Astrocyte (in vitro differentiated cells and primary cell): Measurements from ENCODE around the gene ANLN. TPM values are rescaled to one million over a fixed set of nuclear protein-coding genes. Genes with fewer than 3 reads are reported as not detected.

ENCODE experiments used
- DNase-seq: peaks from one replicate; pipeline ENCODE4 v3.0.0-alpha.2; 2010; ENCODE audit warnings: low read depth
- FAIRE-seq: peaks from 2 replicates; lab custom pipeline; 2011; peaks lifted over from hg19 to GRCh38; lab: Jason Lieb, UNC
- H2AFZ ChIP-seq: 2 replicates; pipeline ENCODE4 v1.6.0; 2012; ENCODE audit warnings: low read depth, low read length, inconsistent platforms
- H3K27ac ChIP-seq: 2 replicates; pipeline ENCODE4 v1.5.1; 2011; ENCODE audit warnings: low read depth, low read length, inconsistent platforms
- H3K27me3 ChIP-seq: 2 replicates; pipeline ENCODE4 v1.6.0; 2011; ENCODE audit warnings: low read length, inconsistent platforms; ENCODE audit not compliant: insufficient read depth
- H3K36me3 ChIP-seq: 2 replicates; pipeline ENCODE4 v1.5.1; 2011; ENCODE audit warnings: low read length, inconsistent platforms; ENCODE audit not compliant: insufficient read depth
- H3K4me1 ChIP-seq: 2 replicates; pipeline ENCODE4 v1.5.1; 2011; ENCODE audit warnings: low read length, inconsistent platforms; ENCODE audit not compliant: insufficient read depth
- H3K4me2 ChIP-seq: 2 replicates; pipeline ENCODE4 v1.6.0; 2012; ENCODE audit warnings: low read length, inconsistent platforms
- H3K4me3 ChIP-seq: 2 replicates; pipeline ENCODE4 v1.5.1; 2011; ENCODE audit warnings: low read depth, mild to moderate bottlenecking, low read length, inconsistent platforms; ENCODE audit not compliant: insufficient read depth
- H3K79me2 ChIP-seq: 2 replicates; pipeline ENCODE4 v1.6.0; 2012; ENCODE audit warnings: mild to moderate bottlenecking, low read length, inconsistent platforms; ENCODE audit not compliant: insufficient read depth
- H3K9ac ChIP-seq: 2 replicates; pipeline ENCODE4 v1.6.0; 2012; ENCODE audit warnings: mild to moderate bottlenecking, low read length, inconsistent platforms
- H3K9me3 ChIP-seq: 2 replicates; pipeline ENCODE4 v1.5.1; 2012; ENCODE audit warnings: low read depth, mild to moderate bottlenecking, low read length, inconsistent platforms; ENCODE audit not compliant: insufficient read depth
- H4K20me1 ChIP-seq: 2 replicates; pipeline ENCODE4 v1.6.0; 2012; ENCODE audit warnings: low read length, inconsistent platforms; ENCODE audit not compliant: insufficient read depth
- H3K27ac Mint-ChIP-seq: one replicate; pipeline ENCODE4 v1.8.0; 2021; ENCODE audit warnings: mild to moderate bottlenecking, mixed read lengths; ENCODE audit not compliant: unreplicated experiment
- H3K27me3 Mint-ChIP-seq: one replicate; pipeline ENCODE4 v1.8.0; 2021; ENCODE audit warnings: low read depth, mixed read lengths; ENCODE audit not compliant: unreplicated experiment
- H3K36me3 Mint-ChIP-seq: one replicate; pipeline ENCODE4 v1.8.0; 2021; ENCODE audit warnings: low read depth, mixed read lengths; ENCODE audit not compliant: unreplicated experiment
- H3K4me1 Mint-ChIP-seq: one replicate; pipeline ENCODE4 v1.8.0; 2021; ENCODE audit warnings: low read depth, mixed read lengths; ENCODE audit not compliant: unreplicated experiment
- H3K4me3 Mint-ChIP-seq: one replicate; pipeline ENCODE4 v1.8.0; 2021; ENCODE audit warnings: mild to moderate bottlenecking, moderate library complexity, mixed read lengths; ENCODE audit not compliant: unreplicated experiment
- H3K9me3 Mint-ChIP-seq: one replicate; pipeline ENCODE4 v1.8.0; 2021; ENCODE audit warnings: mild to moderate bottlenecking, mixed read lengths; ENCODE audit not compliant: unreplicated experiment
- EZH2 ChIP-seq: IDR thresholded peaks from 2 replicates; pipeline ENCODE4 v1.6.1; 2012; ENCODE audit warnings: mild to moderate bottlenecking, low read length, inconsistent platforms; ENCODE audit not compliant: insufficient read depth
- total RNA-seq: library from RNA; stranded (reverse); gene quantifications from 2 replicates; pipeline ENCODE4 v1.2.1, GENCODE V29; 2021
- TF ChIP-seq, protein P1 (sequence below): IDR thresholded peaks from 2 replicates; pipeline ENCODE4 v1.5.1; 2011; ENCODE audit warnings: low read depth, mild to moderate bottlenecking, inconsistent platforms, low read length, moderate library complexity; ENCODE audit not compliant: insufficient read depth

Gene ANLN
- total RNA-seq, 1 donor from 2014 or later = 20.4 TPM

GRCh38 chr7:36448781-36449379, 59.2 kb downstream of the ANLN start:
- FAIRE-seq (no peak), DNase-seq (peak; percentile 42)
- Histone ChIP-seq H4K20me1 (no peaks in the 10 kb centered on the region), H3K9me3 (no peaks in the 10 kb centered on the region), H3K9ac (no peak overlapping the region), H3K27ac (peak overlapping the region; percentile 37), H3K4me2 (peak overlapping the region; percentile 21), H3K27me3 (no peaks in the 10 kb centered on the region), H3K4me1 (peaks cover 8% of the 10 kb centered on the region), H2AFZ (no peak overlapping the region), H3K4me3 (no peak overlapping the region), H3K36me3 (peaks cover 42% of the 10 kb centered on the region), H3K79me2 (no peaks in the 10 kb centered on the region)
- no peak for TF ChIP-seq EZH2
- TF ChIP-seq, protein P1, sequence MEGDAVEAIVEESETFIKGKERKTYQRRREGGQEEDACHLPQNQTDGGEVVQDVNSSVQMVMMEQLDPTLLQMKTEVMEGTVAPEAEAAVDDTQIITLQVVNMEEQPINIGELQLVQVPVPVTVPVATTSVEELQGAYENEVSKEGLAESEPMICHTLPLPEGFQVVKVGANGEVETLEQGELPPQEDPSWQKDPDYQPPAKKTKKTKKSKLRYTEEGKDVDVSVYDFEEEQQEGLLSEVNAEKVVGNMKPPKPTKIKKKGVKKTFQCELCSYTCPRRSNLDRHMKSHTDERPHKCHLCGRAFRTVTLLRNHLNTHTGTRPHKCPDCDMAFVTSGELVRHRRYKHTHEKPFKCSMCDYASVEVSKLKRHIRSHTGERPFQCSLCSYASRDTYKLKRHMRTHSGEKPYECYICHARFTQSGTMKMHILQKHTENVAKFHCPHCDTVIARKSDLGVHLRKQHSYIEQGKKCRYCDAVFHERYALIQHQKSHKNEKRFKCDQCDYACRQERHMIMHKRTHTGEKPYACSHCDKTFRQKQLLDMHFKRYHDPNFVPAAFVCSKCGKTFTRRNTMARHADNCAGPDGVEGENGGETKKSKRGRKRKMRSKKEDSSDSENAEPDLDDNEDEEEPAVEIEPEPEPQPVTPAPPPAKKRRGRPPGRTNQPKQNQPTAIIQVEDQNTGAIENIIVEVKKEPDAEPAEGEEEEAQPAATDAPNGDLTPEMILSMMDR = no peak
- H3K9me3 Mint-ChIP-seq = no peaks in the 10 kb centered on the region
- H3K4me1 Mint-ChIP-seq = peaks cover 14% of the 10 kb centered on the region
- peak overlapping the region; percentile 75 for H3K27ac Mint-ChIP-seq
- no peaks in the 10 kb centered on the region for H3K27me3 Mint-ChIP-seq
- H3K4me3 Mint-ChIP-seq = no peak overlapping the region
- no peaks in the 10 kb centered on the region for H3K36me3 Mint-ChIP-seq

- Histone ChIP-seq H3K4me2 (no peak overlapping the region), H3K9me3 (no peaks in the 10 kb centered on the region), H3K79me2 (no peaks in the 10 kb centered on the region), H3K4me1 (peaks cover 8% of the 10 kb centered on the region), H3K36me3 (peaks cover 42% of the 10 kb centered on the region), H2AFZ (no peak overlapping the region), H3K4me3 (no peak overlapping the region), H3K27me3 (no peaks in the 10 kb centered on the region), H3K9ac (no peak overlapping the region), H4K20me1 (no peaks in the 10 kb centered on the region), H3K27ac (peak overlapping the region; percentile 37)
- Mint-ChIP-seq H3K4me1 (peaks cover 14% of the 10 kb centered on the region), H3K4me3 (no peak overlapping the region), H3K9me3 (no peaks in the 10 kb centered on the region), H3K27me3 (no peaks in the 10 kb centered on the region), H3K36me3 (no peaks in the 10 kb centered on the region), H3K27ac (no peak overlapping the region)
- FAIRE-seq (no peak), DNase-seq (no peak)
- TF ChIP-seq EZH2 = no peak
- TF ChIP-seq, protein P1 = no peak
Measured at GRCh38 chr7:36449685-36450084, 60.0 kb downstream of the ANLN start.

GRCh38 chr7:36453769-36454168, 64.1 kb downstream of the ANLN start:
- Histone ChIP-seq H3K4me1 (no peaks in the 10 kb centered on the region), H3K4me3 (no peak overlapping the region), H3K36me3 (peaks cover 28% of the 10 kb centered on the region), H3K79me2 (no peaks in the 10 kb centered on the region), H2AFZ (no peak overlapping the region), H3K9me3 (no peaks in the 10 kb centered on the region), H4K20me1 (no peaks in the 10 kb centered on the region), H3K9ac (no peak overlapping the region), H3K27me3 (no peaks in the 10 kb centered on the region), H3K4me2 (no peak overlapping the region), H3K27ac (no peak overlapping the region)
- Mint-ChIP-seq H3K9me3 (no peaks in the 10 kb centered on the region), H3K27me3 (no peaks in the 10 kb centered on the region), H3K4me1 (peaks cover 15% of the 10 kb centered on the region), H3K27ac (no peak overlapping the region), H3K4me3 (no peak overlapping the region), H3K36me3 (no peaks in the 10 kb centered on the region)
- TF ChIP-seq, protein P1 = no peak
- no peak for TF ChIP-seq EZH2
- FAIRE-seq (no peak), DNase-seq (no peak)
